DOHH2 (cell line): ENCODE measurements around the gene ERG.

ENCODE experiments used
- CTCF ChIP-seq: fragments of 200-600 bp; sonication (generic); IDR thresholded peaks from one replicate; pipeline ENCODE4 v1.5.1; 2014; ENCODE audit warnings: antibody characterized with exemption, mild to moderate bottlenecking, low read depth, low read length; ENCODE audit not compliant: poor library complexity, severe bottlenecking
- EZH2phosphoT487 ChIP-seq: fragments of 200-600 bp; sonication (generic); IDR thresholded peaks from 2 replicates; pipeline ENCODE4 v1.6.1; 2017; ENCODE audit warnings: borderline replicate concordance, mild to moderate bottlenecking, antibody characterized with exemption, low read length, moderate library complexity, mixed read lengths

- TF ChIP-seq CTCF = no peak
- no peak for TF ChIP-seq EZH2phosphoT487
These were observed 12.9 kb upstream of the ERG start for GRCh38 chr21:38511198-38511597.
